ENCODE measurements around the gene ECE1. TPM values are rescaled to one million over a fixed set of nuclear protein-coding genes. Genes with fewer than 3 reads are reported as not detected.

ECE1 gene
- total and polyA plus RNA-seq, 2 donors (not counting 3 experiments of a cell fraction or from before 2014, with no cell fraction given) = 437 to 562 TPM

DNA sequence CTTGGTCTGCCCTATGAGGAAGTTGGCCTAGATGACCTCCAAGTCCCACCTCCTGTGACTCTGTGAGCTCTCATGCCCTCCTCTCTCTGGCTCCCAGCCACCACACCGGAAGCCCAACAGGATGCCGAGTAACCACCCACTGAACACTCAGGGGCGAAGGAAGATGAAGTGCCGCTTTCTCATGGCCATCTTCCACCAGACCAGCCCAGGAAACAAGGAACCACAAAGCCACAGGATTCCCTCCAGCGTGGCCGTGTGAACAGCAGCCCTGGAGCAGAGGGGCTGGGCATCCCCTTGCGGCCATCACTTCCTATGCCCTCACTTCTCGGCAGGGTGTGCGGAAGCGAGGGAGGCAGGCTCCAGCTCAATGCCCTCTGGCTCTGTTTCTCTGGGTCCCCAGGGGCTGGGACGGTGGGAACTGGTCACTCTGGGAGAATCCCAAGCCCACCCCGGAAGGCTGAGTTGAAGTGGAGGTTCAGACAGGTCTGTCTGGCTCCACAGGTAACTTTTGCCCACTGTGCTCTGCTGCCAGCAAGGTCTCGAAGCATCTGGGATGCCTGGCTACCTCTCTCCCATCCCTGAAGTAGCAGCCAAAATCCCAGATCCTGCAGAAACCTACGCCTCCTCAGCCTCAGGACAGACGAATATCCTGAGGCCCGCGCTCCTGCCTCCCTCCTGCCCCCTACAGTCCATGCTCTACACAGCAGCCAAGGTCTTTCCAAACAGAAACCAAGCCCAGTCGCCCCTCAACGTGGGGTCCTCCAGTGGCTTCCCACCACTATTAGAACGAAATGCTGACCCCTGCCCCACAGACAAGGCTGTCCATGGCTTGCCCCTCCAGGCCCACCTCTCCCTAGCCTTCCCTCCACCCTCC is 44.2 kb upstream of the ECE1 start:
- Histone ChIP-seq H3K27me3 (ENCODE audit: control insufficient read depth in 2 of 2, insufficient read depth in 2 of 2, low read length in 2 of 2) (no peaks in the 10 kb centered on the region), H2AFZ (ENCODE audit: low read depth, low read length) (peak overlapping the region; percentile 10), H3K9me3 (replicated peaks; ENCODE audit: control insufficient read depth, insufficient read depth, low read length) (no peaks in the 10 kb centered on the region), H3K36me3 (ENCODE audit: control insufficient read depth in 2 of 2, extremely low read depth in 1 of 2, insufficient read depth in 2 of 2, low read length in 2 of 2) (peaks cover 0 to 3% of the 10 kb centered on the region in 2 experiments), H3K4me2 (ENCODE audit: insufficient read depth, low read length) (peak overlapping the region; percentile 54), H3K9me1 (replicated peaks; ENCODE audit: control insufficient read depth, extremely low read depth, insufficient read depth, low read length) (no peaks in the 10 kb centered on the region), H3K27ac (ENCODE audit: insufficient read depth, low read depth, low read length) (peak overlapping the region; percentile 81), H4K20me1 (replicated peaks; ENCODE audit: control insufficient read depth, extremely low read depth, insufficient read depth, low read length) (no peaks in the 10 kb centered on the region), H3K79me2 (ENCODE audit: control insufficient read depth, insufficient read depth, low read length) (peaks cover 89% of the 10 kb centered on the region), H3K4me1 (ENCODE audit: control insufficient read depth, extremely low read depth, insufficient read depth, low read length) (peaks cover 73% of the 10 kb centered on the region), H3K4me3 (replicated peaks in 1 of 3; ENCODE audit: insufficient read depth in 1 of 3, low read depth in 1 of 3, low read length in 3 of 3) (peak overlapping the region in 1 of 3 experiments; percentile 10), H3K9ac (replicated peaks; ENCODE audit: extremely low read depth, insufficient read depth, low read length) (peak overlapping the region; percentile 33)
- TF ChIP-seq FOS (IDR thresholded peaks at IDR 0.05; ENCODE audit: borderline replicate concordance, insufficient read depth, low read length) (peak; percentile 35), GATA2 (IDR thresholded peaks at IDR 0.05; ENCODE audit: insufficient read depth, insufficient read length, low read depth, low read length) (peak; percentile 13), POLR2A (IDR thresholded peaks at IDR 0.05; ENCODE audit: low read depth, low read length) (peak; percentile 43), POLR2AphosphoS5 (IDR thresholded peaks at IDR 0.05; ENCODE audit: insufficient read depth, low read depth, low read length) (peak; percentile 71)
- TF ChIP-seq, protein P1, sequence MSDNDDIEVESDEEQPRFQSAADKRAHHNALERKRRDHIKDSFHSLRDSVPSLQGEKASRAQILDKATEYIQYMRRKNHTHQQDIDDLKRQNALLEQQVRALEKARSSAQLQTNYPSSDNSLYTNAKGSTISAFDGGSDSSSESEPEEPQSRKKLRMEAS (IDR thresholded peaks at IDR 0.05; ENCODE audit: insufficient read depth, insufficient read length) = no peak
- TF ChIP-seq, protein P2, sequence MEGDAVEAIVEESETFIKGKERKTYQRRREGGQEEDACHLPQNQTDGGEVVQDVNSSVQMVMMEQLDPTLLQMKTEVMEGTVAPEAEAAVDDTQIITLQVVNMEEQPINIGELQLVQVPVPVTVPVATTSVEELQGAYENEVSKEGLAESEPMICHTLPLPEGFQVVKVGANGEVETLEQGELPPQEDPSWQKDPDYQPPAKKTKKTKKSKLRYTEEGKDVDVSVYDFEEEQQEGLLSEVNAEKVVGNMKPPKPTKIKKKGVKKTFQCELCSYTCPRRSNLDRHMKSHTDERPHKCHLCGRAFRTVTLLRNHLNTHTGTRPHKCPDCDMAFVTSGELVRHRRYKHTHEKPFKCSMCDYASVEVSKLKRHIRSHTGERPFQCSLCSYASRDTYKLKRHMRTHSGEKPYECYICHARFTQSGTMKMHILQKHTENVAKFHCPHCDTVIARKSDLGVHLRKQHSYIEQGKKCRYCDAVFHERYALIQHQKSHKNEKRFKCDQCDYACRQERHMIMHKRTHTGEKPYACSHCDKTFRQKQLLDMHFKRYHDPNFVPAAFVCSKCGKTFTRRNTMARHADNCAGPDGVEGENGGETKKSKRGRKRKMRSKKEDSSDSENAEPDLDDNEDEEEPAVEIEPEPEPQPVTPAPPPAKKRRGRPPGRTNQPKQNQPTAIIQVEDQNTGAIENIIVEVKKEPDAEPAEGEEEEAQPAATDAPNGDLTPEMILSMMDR (IDR thresholded peaks at IDR 0.05; ENCODE audit: extremely low read depth in 1 of 2, insufficient read depth in 1 of 2, low read depth in 1 of 2, low read length in 2 of 2) = peak; percentile 82 to 89
- peak; percentile 91 for FAIRE-seq
- no TSS peak for BruUV-seq (replicated peaks)
- dilution Hi-C loops (cut with MboI; ENCODE audit: extremely low pct_ligation_motif_present, low sequenced_read_pairs) (no loop called here), intact Hi-C loops (cut with micrococcal nuclease) (loop anchor here (1.0 to 2.0 kb wide), 6 partner anchors 10 to 79 kb away; no protein-coding TSS in a partner anchor)
- DNase-seq (ENCODE audit: low read depth, low spot score) = peak; percentile 75
- ChIA-PET POLR2A (interaction anchor here (0.9 kb wide), 1 partner anchor 9 kb away, joined by 4 read pairs; no protein-coding TSS in a partner anchor), CTCF (interaction anchor here (0.7 to 4.7 kb wide), 22 partner anchors 9 to 102 kb away, joined by 3 to 73 read pairs (median 6); no protein-coding TSS in a partner anchor)
